ENCODE measurements around the gene RARRES2.

RARRES2 gene

GRCh38 chr7:150338166-150338829, 3.1 kb downstream of the RARRES2 start:
- H3K36me3 ChIP-seq (ENCODE audit: low read length) = no peaks in the 10 kb centered on the region
- H2AFZ ChIP-seq (ENCODE audit: low read depth, low read length, severe bottlenecking) = no peak overlapping the region
- no peaks in the 10 kb centered on the region for H3K9me2 ChIP-seq (replicated peaks; ENCODE audit: insufficient read depth, low read length)
- no peaks in the 10 kb centered on the region for H3K27me3 ChIP-seq (ENCODE audit: low read length)
- H3K9me3 ChIP-seq (ENCODE audit: insufficient read depth, low read length) = no peaks in the 10 kb centered on the region
- no peak overlapping the region for H3K9ac ChIP-seq (ENCODE audit: low read length)
- no peak overlapping the region for H3K27ac ChIP-seq (ENCODE audit: low read depth, low read length)
- H3K4me2 ChIP-seq (ENCODE audit: low read depth, low read length, poor library complexity, severe bottlenecking) = no peak overlapping the region
- no peaks in the 10 kb centered on the region for H3K79me2 ChIP-seq (ENCODE audit: insufficient read depth, low read length)
- no peaks in the 10 kb centered on the region for H3F3A ChIP-seq (ENCODE audit: insufficient read depth)
- no peaks in the 10 kb centered on the region for H4K20me1 ChIP-seq (ENCODE audit: low read depth, low read length)
- TF ChIP-seq EZH2phosphoT487 (conservative IDR thresholded peaks at IDR 0.05; ENCODE audit: low read length) (no peak), CTCF (IDR thresholded peaks at IDR 0.05; ENCODE audit: insufficient read depth, low read length, poor library complexity, severe bottlenecking) (no peak)
- no peak overlapping the region for H3K4me3 ChIP-seq (ENCODE audit: insufficient read depth, low read length, poor library complexity, severe bottlenecking)

DNA sequence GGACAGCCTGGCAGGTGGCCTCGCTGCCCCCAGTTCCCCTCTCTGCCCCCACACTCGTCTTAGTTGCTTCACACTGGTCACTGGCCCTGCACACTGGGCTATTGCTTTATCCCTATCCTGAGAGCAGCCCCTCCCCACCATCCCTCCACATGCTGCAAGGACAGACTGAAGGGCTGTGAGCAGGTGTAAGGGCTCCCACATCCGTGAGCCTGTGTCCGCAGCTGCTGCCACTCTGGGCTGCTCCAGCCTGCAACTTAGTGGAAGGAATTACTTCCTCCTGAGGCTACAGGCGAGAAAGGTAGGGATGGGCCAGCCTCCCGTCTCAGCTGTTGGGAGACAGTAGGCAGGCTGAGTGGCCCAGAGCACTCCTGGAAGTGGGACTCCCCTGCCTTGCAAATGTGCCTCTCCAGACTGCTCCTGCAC, 3.8 kb downstream of the RARRES2 start:
- TF ChIP-seq EZH2phosphoT487 (conservative IDR thresholded peaks at IDR 0.05; ENCODE audit: low read length) (no peak), CTCF (IDR thresholded peaks at IDR 0.05; ENCODE audit: insufficient read depth, low read length, poor library complexity, severe bottlenecking) (no peak)
- H3K9me2 ChIP-seq (replicated peaks; ENCODE audit: insufficient read depth, low read length) = no peaks in the 10 kb centered on the region
- no peaks in the 10 kb centered on the region for H3K36me3 ChIP-seq (ENCODE audit: low read length)

GRCh38 chr7:150337179-150337578, 4.2 kb downstream of the RARRES2 start:
- Histone ChIP-seq H3K9me3 (ENCODE audit: insufficient read depth, low read length) (no peaks in the 10 kb centered on the region), H3K9ac (ENCODE audit: low read length) (no peak overlapping the region), H4K20me1 (ENCODE audit: low read depth, low read length) (no peaks in the 10 kb centered on the region), H3K4me3 (ENCODE audit: insufficient read depth, low read length, poor library complexity, severe bottlenecking) (no peak overlapping the region), H3K79me2 (ENCODE audit: insufficient read depth, low read length) (no peaks in the 10 kb centered on the region), H3F3A (ENCODE audit: insufficient read depth) (no peaks in the 10 kb centered on the region), H3K36me3 (ENCODE audit: low read length) (no peaks in the 10 kb centered on the region), H3K9me2 (replicated peaks; ENCODE audit: insufficient read depth, low read length) (no peaks in the 10 kb centered on the region), H3K27me3 (ENCODE audit: low read length) (no peaks in the 10 kb centered on the region), H3K4me2 (ENCODE audit: low read depth, low read length, poor library complexity, severe bottlenecking) (no peak overlapping the region), H3K27ac (ENCODE audit: low read depth, low read length) (no peak overlapping the region), H2AFZ (ENCODE audit: low read depth, low read length, severe bottlenecking) (no peak overlapping the region)
- TF ChIP-seq CTCF (IDR thresholded peaks at IDR 0.05; ENCODE audit: insufficient read depth, low read length, poor library complexity, severe bottlenecking) (no peak), EZH2phosphoT487 (conservative IDR thresholded peaks at IDR 0.05; ENCODE audit: low read length) (no peak)

More for the DNA sequence above, 3.8 kb downstream of the RARRES2 start:
- Histone ChIP-seq H3K79me2 (ENCODE audit: insufficient read depth, low read length) (no peaks in the 10 kb centered on the region), H3K4me3 (ENCODE audit: insufficient read depth, low read length, poor library complexity, severe bottlenecking) (no peak overlapping the region), H4K20me1 (ENCODE audit: low read depth, low read length) (no peaks in the 10 kb centered on the region), H3K4me2 (ENCODE audit: low read depth, low read length, poor library complexity, severe bottlenecking) (no peak overlapping the region), H3K27ac (ENCODE audit: low read depth, low read length) (no peak overlapping the region), H3F3A (ENCODE audit: insufficient read depth) (no peaks in the 10 kb centered on the region), H3K9me3 (ENCODE audit: insufficient read depth, low read length) (no peaks in the 10 kb centered on the region), H3K9ac (ENCODE audit: low read length) (no peak overlapping the region), H2AFZ (ENCODE audit: low read depth, low read length, severe bottlenecking) (no peak overlapping the region), H3K27me3 (ENCODE audit: low read length) (no peaks in the 10 kb centered on the region)

Measured in SU-DHL-6 (cell line).